GM04503 (cell line): ENCODE results near the gene GPC2.
A peak's percentile ranks its signal among the peaks of the same experiment; 100 is the strongest.
"Not testable (repeated sequence)": the region's sequence is repeated elsewhere in the genome, so short reads cannot be mapped to it uniquely, and the experiment has no call there.

ENCODE experiments used
- DNase-seq: peaks from one replicate; pipeline ENCODE4 v3.0.0-alpha.2; 2012; ENCODE audit warnings: low read depth

GPC2 gene

DNA sequence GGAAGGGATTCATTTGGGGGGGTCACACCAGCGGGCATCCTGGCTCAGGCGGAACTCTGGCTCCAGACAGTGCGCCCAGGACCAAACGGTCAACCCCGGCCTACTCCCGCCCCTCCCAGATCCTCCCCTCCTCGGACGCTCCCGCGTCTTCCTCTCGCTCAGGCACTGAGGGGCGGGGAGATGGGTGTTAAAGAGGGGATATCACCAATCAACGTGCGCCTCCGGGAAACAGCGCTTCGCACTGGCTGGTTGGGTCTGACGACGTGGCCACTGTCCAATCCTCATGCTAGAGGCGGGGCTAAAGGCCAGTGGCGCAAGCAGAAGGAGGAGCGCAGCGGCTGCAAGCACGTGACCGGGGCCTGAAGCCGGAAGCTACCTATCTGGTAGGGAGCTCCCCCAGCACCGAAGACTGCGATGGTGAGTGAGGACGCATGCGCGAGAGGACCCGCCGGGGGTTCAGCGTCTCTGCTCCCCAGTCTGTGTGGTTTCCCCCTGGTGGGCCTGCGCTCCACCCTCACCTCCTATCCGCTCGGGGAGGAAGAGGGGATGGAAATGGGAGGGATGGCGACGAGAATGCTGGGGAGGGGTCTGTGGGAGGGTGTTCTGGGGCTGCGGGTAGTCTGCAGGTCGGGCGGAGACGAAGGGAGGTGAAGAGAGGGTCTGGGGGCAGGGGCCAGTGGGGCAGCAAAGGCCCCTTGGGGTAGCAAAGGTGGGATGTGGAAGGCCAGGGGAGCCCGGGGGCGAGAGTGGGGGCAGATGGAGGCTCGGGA, 28.4 kb downstream of the GPC2 start, which contains the start of gene LAMTOR4:
TSS of gene LAMTOR4 (plus strand) at position 360 of the 770 bp plus-strand sequence. CDS start at position 415, 55 bp downstream.
- DNase-seq = peak; percentile 91

- no peak for DNase-seq
These were observed 29.0 kb downstream of the GPC2 start for GRCh38 chr7:100148225-100148558.

- DNase-seq = no peak
These were observed 29.9 kb downstream of the GPC2 start for GRCh38 chr7:100147278-100147677.

GRCh38 chr7:100146350-100146749, 30.8 kb downstream of the GPC2 start:
- peak; percentile 51 for DNase-seq

DNA sequence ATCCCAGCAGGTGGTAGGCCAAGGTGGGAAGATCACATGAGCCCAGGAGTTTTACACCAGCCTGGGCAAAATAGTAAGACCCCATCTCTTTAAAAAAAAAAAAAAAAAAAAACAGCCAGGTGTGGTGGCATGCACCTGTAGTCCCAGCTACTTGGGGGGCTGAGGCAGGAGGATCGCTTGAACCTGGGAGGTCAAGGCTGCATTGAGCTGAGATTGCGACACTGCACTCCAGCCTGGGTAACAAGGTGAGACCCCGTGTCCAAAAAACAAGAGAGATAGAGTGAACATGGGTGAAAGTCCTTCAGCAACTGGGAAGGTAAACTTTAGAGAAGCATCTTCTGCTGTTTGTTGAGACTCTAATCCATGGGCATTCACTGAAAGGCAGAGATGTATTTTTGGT, 34.7 kb downstream of the GPC2 start:
- DNase-seq = no peak

- no peak for DNase-seq
These were observed 35.6 kb downstream of the GPC2 start for GRCh38 chr7:100141555-100141949.

DNA sequence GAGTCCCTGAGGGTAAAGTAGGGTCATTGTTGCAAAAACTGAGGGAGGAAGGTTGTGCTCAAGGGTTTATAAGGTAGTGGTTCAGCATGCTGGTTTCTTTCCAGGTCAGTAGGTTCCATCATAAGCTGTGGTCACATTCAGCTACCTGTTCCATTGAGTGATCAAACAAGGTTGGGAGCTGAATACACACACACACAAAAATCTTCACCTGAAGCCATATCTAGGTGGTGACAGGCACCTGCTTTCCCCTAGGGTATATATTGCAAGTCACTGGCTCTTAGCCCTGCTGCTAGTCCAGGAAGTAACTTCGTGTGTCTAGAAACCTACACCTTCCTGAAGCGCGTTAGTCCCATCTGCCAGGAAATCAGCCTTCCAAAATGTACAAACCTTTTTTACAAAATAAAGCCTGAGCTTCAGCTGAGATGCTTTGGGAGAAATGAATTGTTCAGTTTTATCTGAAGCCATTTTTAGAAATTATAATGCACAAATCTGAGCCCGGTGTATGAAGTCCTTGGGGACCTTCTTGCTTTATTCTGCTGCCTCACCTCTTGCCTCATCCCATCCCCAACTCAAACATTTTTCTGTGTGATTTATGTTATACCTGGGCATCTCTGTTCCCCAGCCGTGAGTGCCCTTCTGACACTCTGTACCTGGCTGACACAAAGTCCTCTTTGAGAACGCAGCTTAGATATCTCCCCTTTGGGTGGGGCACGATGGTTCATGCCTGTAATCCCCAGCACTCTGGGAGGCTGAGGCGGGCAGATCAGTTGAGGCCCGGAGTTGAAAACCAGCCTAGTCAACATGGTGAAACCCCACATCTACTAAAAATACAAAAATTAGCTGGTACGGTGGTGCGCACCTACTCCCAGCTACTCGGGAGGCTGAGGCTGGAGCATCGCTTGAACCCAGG, 39.1 kb downstream of the GPC2 start:
- no peak for DNase-seq

- DNase-seq = no peak
These were observed 44.5 kb downstream of the GPC2 start for GRCh38 chr7:100132697-100133151.

DNA sequence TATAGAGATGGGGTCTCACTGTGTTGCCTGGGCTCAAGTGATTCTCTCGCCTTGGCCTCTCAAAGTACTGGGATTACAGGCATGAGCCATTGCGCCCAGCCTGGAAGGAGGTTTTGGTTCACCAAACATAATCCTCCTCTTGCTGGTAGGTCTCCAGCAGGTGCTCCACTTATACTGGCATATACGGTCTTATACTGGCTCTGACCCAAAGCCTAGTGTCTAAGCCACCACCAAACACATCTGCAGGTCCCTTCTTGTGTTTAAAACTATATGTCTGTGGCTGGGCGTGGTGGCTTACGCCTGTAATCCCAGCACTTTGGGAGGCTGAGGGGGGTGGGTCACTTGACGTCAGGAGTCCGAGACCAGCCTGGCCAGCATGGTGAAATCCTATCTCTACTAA, 45.1 kb downstream of the GPC2 start:
- DNase-seq = no peak

DNA sequence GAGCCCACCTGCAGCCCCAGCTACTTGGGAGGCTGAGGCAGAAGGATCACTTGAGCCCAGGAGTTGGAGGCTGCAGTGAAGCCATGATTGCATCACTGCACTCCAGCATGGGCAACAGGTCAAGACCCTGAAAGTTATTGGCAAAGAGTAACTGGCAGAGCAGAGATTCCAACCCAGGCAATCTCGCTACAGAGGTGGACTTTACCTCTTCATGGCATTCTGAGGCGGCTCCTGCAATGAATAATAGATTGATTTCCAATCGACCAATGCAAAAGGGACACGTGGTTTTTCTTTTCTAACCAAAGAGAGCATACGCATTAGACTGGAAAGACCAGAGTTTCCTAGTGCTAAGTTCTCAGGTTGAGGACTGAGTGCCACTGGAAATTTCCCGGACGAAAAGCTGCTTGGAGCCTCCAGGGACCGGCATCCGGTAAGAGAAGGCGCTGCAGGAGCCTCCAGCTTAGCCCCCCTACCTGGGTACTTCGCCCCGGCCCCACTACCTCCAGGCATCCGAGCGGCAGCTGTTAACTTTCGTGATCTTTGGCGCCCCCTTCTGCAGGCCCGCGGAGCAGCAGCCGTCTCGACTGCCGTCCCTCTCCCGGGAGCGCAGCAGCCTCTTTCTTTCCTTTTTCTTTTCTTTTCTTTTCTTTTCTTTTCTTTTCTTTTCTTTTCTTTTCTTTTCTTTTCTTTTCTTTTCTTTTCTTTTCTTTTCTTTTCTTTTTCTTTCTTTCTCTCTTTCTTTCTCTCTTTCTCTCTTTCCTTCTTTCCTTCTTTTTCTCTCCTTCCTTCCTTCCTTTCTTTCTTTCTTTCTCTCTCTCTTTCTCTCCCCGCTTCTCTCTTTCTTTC, 46.4 kb downstream of the GPC2 start:
- DNase-seq = no peak

GRCh38 chr7:100130220-100130607, 47.0 kb downstream of the GPC2 start:
- not testable (repeated sequence) for DNase-seq

DNA sequence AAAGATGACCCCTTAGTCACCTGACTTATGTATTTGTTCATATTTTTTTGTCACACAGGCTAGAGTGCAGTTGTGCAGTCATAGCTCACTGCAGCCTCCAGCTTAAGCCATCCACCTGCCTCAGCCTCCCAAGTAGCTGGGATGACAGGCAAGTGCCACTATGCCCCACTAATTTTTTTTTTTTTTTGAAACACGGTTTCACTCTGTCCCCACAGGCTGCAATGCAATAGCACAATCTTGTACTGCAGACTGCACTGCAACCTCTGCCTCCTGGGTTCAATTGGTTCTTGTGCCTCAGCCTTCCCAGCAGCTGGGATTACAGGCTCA, 48.6 kb downstream of the GPC2 start:
- DNase-seq = no peak

GRCh38 chr7:100127866-100128636, 49.1 kb downstream of the GPC2 start:
- DNase-seq = no peak

- peak; percentile 65 for DNase-seq
These were observed 50.0 kb downstream of the GPC2 start, which contains the start of gene MBLAC1 for GRCh38 chr7:100126931-100127865. TSS of gene MBLAC1 (plus strand) at chr7:100126967. CDS start at chr7:100127396, 429 bp downstream.

- no peak for DNase-seq
These were observed 50.8 kb downstream of the GPC2 start for GRCh38 chr7:100126239-100126930.

GRCh38 chr7:100124301-100125230, 52.6 kb downstream of the GPC2 start:
- no peak for DNase-seq

DNA sequence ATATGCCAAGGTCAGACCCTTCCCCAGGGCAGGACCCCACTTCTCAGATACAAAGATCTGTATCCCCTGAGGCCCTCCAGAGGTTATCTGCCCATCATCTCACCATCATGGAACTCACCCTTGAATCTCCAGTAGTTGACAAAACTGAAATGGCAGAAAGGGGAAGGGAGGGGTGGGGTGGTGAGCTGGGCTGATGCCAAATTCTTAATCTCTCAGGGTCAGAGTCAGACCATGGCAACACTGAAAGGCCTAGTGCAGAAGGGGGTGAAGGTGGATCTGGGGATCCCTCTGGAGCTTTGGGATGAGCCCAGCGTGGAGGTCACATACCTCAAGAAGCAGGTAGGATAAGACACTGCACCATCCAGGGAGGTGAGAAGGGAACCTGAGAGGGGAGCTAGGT, 54.6 kb downstream of the GPC2 start:
- DNase-seq = no peak

DNA sequence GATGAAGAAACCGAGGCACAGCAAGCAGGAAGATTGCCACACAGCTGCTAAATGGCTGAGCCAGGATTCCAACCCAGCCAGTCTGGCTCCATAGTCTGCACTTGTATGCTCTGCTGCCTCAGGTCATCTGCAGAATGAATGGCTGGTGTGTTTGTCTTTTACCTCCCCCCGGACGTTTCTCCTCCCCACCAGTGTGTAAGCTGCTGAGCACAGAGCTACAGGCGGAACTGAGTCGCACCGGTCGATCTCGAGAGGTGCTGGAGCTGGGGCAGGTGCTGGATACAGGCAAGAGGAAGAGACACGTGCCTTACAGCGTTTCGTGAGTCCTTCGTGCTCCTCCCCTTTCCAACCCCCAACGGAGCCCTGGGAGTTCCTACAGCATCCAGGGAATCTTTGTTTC, 55.1 kb downstream of the GPC2 start:
- DNase-seq = no peak

- DNase-seq = no peak
These were observed 56.5 kb downstream of the GPC2 start for GRCh38 chr7:100120733-100121036.
